NCI-H2227 treated with DMSO at 0.1 percent for 48 hours (cell line): ENCODE results near the gene FANCB.

ENCODE experiments used
- DNase-seq: peaks from one replicate; lab custom pipeline; 2025; lab: John Stamatoyannopoulos, UW

The FANCB gene

GRCh38 chrX:14832586-14832985 is 40.3 kb downstream of the FANCB start:
- no peak for DNase-seq

DNA sequence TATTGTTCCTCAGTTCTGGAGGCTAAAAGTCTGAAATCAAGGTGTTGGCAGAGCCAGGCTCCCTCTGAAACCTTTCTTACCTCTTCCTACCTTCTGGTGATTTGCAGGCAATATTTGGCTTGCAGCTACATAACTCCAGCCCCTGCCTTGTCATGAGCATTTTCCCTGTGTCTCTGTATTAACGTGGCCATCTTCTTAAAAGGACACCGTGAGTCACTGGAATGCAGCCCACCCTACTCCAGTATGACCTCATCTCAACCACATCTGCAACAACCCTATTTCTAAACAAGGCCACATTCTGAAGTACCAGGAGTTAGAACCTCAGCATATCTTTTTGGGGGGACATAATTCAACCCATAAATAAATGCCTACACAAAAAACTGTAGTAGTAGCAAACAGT is 40.7 kb downstream of the FANCB start:
- DNase-seq: no peak

DNA sequence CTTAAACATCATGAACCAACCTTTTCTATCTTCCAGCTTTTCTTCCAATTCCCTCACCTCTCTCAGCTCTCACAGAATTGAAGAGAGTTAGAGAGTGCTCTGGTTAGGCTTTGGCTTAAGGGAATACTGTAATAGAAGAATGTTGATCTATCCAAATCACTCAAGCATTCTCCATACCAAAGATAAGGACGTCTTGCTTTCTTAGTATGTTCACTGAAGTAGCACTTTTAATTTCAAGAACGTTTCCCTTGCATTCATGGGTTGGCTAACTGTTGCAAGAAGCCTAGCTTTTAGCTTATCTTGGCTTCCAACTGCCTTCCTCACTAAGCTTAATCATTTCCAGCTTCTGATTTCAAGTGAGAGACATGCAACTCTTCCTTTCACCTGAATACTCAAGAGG is 43.2 kb downstream of the FANCB start:
- no peak for DNase-seq

GRCh38 chrX:14826319-14826718 is 46.5 kb downstream of the FANCB start:
- DNase-seq: no peak

DNA sequence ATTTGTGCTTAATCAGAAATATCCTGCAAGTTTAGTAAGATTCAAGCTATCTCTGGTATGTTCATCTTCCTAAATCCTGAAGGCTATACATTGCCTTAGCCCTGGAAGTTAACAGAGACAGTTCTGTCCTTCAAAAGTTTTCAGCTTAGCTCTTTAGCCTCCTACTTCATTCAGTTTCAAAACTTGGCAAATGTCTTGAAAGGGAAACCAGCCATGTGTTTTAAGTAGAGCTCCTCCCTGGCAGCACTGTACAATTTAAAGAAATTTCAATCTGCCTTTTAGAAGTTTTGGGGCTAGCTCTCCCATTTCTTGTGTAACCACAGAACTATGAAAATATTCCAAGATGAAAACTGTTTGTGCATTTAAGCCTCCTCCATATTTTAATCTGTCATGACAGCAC is 47.0 kb downstream of the FANCB start:
- DNase-seq: no peak

GRCh38 chrX:14819769-14820168 is 53.1 kb downstream of the FANCB start:
- DNase-seq: no peak

GRCh38 chrX:14817571-14817970 is 55.3 kb downstream of the FANCB start:
- no peak for DNase-seq

DNA sequence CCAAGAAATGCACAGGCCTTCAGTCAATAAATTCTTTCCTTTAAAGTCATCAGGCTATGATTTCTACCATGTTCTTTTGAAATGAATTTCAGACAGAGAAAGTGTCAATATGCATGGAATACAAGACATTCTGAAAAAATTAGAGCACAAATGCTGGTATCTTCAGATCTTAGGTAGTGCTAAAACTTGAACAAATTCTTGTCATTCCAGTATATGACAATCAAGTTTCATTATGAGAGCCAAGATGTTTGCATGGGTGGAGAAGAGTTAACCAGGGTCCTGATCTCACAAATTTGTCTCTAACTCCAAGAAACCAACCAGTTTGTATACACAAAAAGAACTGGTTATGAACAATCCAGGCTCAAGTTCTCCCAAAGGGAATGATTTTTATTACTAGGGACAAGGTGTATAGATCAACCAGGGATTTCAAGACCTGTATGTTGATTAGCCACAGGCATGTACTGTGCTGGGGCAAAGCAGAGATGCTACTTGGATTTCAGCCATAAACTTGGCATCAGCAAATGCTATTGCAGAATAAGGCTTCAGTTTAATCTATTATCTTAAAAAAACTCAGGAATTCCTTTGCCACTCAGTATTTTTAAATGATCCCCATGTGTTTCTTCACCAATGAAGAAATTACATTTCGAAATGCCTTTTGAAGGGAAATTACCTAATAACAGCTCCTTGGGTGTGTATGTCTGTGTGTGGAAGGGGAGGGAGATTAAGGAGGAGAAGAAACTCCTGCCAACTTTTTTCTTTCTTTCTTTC is 69.7 kb downstream of the FANCB start:
- DNase-seq: no peak

GRCh38 chrX:14801136-14801535 is 71.7 kb downstream of the FANCB start:
- DNase-seq: no peak

- no peak for DNase-seq
Measured at GRCh38 chrX:14798805-14799397, 74.0 kb downstream of the FANCB start.
